Stimulated activated CD4-positive, alpha-beta T cell treated with anti-CD3 and anti-CD28 coated beads, Interleukin-1b, Interleukin-23, amount 100 ng/mL, for 48 hours (primary cell): ENCODE results near the gene WDR91.

ENCODE experiments used
- DNase-seq: peaks from one replicate; pipeline ENCODE4 v3.0.0-alpha.2; 2020

The WDR91 gene

DNA sequence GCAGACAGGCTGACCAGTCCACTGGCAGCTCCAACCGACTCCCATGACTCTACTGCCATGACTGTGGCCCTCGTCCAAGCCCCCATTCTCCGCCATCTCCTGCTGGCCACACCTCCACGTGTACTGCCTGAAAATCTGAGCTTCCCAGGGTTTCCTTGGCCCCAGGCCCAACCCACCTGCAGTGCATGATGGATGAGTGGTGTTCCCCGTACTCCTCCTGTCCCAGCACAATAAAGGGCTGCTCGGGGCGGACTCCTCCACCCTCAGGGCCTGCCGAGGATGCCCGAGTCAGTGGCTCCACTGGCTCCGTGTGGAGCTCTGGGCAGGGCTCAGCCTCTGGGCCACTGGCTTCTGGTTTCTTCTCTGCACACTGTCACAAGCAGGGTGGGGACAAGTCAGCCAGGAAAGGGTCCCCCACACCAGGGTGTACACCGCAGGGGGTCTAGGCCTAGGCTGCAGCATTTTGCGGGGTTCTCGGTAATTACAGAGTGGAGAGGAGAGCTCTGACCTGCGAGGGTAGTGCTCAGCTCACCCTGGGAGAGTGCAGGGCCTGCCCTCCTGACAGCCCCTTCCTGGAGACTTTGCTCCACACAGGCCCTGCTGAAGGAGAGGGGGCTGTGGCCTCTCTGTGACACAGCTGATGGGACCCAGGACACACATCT lies 15.2 kb downstream of the WDR91 start:
- DNase-seq: no peak

DNA sequence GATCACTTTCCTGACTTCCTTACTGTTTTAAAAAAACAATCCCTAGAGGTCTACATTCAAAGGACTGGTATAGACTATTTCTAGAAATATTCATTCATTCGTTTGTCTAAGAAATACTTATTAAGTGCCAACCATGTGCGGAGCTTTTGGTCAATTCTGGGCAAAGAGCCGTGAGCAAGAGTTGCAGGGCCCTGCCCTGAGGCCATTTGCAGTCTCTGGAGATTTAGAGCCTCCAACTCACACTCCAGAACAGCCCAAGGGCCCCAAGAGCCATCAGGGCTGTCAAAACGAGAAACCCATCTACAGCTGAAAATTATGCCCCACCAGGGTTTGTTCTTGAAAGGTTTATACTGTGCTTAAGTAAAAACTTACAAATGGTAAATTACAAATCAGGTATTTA lies 16.2 kb downstream of the WDR91 start:
- no peak for DNase-seq

DNA sequence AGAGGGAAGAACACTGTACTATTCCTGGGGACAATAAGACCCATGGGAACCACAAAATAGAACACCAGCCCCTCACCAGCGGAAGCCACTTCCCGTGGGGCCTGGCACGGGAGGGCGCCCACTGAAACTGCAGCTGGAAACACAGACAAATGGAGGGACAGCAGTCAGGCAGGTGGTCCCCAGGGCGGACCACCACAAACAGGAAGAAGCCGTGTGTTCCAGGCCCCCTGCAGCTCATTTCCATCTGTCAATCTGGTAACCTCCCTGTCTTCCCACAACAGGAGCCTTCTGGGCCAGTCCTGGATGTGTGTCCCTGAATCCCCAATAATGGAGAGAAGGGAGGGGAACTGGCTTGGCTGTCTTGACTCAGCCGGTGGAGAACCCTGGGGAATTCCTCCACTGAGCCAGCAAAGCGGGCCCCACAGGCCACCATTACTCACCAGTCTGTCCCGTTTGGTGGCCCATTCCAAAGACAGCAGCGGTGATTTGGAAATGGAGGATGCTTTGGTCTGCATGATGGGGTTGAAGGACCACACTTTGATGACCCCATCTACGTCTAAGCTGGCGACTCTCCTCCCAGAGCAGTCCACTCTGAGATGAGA lies 16.7 kb downstream of the WDR91 start:
- DNase-seq: no peak

DNA sequence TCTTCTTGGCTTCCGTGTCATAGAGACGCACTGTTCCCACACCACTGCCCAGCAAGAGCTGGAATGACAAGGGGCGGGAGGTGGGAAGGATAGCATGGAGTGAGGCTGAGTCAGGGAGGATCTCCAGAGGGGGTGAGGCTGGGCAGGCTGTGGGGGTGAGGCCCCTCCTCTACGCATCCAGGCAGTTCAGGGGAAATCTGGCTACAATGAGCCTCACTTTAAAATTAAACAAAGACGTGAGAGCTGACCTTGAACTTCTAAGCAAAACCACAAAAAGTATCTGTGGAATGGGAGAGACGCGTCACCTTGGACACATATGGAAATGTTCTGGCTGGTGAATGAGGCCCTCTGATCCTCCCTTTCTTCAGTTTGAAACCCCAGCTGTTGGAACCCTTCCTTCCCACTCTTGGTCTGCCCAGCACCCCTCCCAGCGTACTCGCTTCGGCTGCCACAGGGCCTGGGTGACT lies 17.7 kb downstream of the WDR91 start:
- DNase-seq: no peak

DNA sequence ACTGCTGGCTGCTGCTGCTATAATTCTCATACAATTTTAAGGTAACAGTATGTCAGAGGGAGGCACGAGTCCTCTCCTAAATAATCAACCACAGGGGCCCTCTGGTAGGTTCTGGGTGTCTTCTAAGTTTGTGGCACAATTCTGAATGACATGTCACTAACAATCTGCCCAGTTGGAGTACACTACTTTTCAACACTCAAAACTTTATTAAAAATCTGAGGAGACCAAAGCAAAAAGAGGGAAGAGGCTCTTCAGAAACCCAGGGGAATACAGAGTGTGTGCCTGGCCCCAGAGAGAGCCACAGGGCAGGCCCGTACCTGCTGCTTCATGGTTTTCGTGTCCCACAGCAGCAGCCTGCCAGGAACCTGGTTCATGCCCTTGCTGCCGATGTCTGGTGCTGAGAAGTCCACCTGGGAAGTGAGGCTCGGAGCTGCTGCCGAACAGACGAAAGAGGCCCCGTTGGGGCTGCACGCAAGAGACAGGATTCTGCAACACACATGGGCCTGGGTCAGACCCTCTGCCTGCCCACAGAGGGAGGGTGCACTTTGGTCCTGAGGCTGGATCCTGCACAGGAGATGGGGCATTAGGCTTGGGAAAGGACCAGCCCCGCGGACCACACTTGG lies 18.3 kb downstream of the WDR91 start:
- DNase-seq: no peak

DNA sequence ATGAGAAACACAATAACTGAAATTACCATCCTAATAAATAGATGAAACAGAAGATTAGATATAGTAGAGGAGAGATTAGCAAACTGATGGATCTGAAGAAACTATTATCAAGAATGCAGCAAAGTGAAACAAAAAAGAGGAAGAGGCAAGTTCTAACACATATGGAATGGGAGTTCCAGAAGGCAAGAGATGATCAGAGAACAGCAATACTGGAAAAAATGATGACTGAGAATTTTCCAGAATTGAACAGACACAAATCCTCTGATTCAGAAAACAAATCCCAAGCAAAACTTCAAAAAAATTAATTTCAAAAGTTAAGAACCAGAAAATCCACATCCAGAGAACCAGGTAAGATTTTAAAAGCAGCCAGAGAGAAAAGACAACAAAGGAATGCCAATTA lies 20.6 kb downstream of the WDR91 start:
- DNase-seq: no peak

DNA sequence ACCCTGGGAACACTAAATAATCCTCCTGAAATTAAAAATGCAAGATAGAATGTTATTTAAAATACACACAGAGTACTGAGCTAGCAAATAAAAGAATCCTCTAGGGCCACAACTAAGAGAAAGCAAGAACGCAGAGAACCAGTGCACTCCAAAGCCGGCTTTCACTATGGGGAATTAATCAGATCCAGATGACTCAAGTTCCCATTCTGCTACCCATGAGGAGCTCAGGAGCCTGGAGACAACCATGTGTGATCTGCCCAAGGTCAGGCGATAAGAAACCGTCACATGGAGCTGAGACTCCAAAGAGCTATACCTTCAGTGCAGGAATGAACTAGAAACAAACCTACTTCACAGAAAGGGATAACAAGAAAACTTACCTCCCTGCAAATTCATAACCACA lies 21.4 kb downstream of the WDR91 start:
- DNase-seq: no peak

DNA sequence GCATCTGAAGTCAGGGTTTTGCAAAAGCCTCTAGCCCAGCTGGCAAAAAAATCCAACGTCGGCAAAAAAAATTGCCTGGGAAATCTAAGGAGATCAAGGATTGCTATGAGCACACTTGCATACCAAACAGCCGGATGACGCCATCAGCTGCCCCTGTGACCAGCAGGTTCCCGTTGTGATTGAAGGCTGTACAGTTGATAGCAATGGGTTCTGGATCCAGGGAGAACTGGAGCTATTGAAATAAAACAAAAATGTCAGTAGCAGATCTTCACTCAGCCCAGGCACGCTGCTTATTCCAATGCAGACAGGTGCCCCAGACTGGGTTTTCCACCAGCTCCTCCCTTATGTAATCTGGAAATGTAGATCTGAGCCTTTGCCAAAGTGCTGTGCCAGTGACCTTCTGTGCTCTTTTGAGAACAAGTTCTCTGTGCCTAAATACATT lies 22.1 kb downstream of the WDR91 start:
- no peak for DNase-seq

DNA sequence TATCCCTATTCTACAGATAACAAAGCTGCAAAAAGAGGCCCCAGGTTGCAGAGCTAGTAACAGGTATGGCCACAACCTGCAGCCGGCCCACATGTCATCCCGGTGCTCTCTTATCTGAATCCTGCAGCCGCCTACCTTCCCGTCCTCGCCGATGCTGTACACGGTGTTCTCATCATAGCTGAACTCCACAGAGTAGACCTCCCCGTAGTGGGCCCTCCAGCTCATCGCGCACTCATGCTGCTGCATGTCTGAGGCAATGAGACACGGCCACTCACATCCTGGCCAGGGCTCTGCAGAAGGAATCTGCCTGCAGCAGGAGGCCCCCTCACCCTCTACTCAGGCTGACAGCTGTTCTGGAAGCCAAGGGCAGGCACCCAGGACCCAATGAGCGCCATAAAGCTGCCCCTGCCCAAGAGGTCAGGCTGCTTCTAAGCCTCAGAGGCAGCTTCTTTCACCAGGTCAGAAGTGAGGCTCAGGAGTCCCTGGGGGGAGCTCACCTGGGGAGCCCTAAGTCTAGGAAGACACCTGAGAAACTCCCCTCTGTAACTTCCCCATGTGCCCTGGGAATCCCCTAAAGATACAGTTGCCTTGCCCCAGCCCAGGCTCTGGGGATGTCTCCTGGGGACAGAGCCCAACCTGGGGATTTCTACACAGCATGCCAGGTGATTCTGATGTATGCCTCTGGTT lies 22.9 kb downstream of the WDR91 start:
- no peak for DNase-seq

DNA sequence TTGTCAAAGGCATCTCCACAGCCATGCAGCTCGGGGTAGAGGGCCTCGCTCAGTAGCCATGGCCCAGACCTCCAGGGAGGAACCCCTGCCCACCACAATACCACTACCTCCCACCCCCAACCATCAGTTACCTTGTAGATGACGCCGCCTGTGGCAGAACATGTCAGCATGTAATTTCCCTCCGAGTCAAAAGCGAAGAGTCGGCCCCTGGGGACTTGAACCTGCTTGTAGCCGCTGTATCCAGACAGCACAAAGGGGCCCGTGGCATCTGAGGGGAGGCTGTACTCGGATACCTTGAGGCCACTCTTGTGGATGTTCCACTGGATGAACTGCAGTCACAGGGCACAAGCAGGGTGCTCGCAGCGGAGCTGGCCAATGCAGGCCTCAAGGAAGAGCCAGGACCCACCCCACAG lies 24.5 kb downstream of the WDR91 start:
- DNase-seq: no peak

DNA sequence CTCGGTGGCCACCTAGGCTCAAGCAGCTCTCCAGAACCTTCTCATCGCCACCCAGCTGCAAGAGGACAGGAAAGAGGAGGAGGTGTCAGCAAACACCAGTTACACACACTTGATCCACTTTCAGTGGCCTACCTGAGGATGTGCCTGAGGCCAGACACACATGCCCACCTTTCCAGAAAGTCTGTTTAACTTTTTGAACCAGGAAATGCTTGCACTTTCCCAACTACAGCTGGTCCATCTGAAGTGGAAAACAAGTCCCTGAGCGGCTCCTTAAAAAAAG lies 25.1 kb downstream of the WDR91 start:
- no peak for DNase-seq

DNA sequence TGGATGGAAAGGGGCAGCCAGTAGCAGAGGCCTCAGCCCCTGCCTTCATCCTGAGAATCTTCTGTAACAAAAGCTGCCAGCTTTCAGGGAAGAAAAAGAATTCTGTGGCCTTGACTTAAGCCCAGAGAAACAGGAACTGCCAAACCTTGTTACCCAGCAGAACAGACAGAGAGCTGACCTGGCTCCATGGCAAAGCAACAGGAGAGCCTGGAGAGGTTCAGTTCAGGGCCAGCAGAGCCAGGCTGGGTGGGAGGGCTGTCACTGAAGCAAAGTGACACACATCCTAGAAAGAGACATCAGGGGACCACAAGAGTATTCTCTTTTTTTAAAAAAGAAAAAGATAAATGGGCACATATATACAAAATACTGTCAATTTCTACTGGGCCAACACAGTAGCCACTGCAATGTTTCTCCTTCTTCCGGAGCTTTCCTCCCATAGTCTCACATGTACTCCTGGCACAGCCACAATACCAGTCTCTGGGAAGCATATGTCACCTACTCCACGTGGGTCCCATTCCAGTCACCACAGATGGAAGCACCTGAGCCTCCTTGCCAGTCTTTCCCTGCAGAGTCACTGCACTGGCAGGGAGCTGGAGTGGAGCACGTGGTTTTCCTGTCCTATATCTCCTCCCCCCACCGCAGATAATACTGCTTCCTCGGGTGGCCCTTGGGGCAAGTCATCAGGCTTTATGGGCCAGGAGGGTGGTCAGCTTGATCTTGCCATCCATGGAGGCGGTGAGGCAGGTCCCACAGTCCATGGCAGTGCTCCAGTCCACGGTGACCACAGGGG lies 25.7 kb downstream of the WDR91 start:
- no peak for DNase-seq

DNA sequence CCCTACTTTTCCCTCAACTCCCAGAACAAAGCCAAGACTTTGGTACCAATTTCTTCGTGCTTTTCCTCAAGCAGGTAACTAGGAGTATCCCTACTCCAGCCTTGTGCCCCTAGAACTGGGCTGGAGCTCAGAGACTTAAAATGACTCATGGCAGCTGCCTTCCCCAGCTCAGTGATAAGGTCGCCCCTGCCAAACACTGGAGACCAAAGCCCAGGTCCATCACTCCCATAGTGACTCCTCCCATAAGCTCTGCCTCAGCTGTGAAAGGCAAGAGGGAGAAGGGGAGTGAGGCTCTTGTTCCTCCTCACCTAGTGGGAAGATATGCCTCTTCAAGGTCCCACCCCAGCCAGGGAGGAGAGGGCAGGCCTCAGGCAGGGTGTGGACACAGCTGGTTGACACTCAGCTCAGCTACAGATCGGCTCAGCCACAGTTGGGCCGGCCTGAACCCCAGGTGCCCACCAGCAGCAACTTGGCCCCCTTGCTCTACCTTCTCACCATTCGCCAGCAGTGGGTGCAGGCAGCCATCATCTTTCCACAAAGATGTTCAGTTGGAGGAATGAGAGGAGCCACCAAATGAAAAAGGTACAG lies 27.0 kb downstream of the WDR91 start:
- DNase-seq: no peak

DNA sequence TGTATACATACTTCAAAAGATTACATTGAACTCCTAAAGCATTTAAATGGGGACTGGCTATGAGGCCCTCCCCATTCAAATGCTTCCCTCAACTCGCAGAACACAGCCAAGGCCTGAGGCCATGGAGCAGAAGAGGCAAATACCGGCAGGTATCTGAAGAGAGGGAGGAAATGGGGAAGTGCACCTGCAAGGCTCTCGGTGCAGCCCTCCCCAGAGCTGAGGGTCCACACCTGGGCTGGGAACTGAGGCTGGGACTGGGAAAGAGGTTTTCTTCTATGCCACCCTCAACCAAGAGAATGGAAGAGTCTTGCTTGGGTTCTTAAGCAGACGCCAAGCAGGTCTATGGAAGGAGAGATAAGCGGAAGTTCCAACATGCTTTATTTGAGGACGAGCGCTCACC lies 27.8 kb downstream of the WDR91 start:
- no peak for DNase-seq

DNA sequence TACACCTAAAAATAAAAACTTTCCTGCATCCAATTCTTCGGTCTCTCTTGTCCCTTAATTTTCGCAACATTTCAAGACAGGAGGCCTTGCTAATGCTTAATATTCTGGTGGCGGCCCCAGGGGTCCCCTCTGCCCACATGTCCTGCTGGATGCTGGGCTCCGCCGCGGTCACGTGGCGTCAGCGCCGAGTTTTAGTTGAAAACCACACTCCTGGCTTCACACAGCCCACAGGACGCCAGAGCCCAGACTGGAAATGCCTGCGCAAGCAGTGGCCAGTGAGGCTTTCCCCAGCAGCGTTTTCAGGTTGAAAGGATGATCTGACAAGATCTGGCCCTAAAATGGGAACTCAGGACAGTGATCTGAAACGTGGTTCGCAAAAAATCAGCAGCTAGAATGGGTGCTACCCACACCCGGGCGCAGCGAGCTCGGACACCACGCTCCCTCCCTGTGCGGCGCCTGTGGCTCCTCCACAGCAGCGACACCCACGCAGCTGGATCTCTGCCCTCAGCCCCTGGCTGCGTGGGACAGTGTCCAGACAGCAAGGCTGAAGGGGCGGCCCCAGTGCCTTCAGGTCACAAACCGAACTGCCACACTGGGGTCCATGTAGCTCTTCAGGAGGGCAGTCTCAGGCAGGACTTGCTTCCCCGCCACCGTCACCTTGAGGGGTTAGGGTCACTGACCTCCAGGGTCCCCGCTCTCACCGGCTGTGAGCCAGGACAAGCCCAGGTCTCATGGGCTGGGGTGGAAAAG lies 29.2 kb downstream of the WDR91 start:
- no peak for DNase-seq

DNA sequence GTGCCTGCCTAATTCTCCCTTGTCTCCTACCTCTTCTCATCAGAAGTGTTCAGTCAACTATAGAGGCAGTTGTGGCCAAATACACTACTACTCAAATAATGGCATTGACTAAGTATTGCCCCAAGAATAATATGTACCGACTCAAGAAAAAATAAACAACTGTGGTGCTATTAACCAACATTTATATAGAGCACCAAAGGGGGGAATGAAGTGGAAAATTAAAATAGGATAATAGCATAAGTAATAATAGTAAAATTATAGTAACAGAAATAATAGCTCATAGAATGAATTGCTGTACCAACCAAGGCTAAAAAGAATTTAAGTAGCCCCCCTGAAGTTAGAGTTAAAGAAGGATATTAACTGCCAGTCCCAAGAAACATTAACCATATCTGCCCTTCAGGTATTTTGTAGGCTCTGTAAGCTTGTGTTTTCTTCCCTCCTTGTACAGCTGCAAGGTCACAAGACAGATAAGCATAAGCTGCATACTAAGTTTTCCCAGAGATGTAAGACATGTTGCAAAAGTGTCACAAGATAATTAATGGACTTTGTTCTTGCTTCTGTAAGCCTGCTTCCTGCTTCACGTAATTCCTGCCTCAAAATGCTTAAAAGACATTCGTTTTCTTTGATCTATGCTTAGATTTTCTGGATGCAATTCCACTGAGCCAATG lies 29.9 kb downstream of the WDR91 start:
- DNase-seq: no peak

DNA sequence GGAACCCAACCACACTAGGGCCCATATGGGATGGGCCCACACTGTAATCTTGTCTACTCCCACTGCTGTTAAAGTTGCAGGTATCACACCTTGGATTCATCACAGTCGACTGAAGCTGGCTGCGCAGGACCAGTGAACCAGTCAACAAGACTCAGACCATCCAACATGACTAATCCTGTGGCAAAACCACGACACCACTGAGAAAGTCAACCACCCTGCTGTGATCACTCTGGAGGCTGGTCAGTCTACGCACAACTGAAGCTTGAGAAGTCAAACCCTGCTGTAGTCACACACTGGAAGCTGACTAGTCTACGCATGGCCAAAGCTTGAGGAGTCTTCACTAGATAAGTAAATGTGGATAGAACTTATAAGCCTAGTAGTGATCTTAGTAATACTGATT lies 31.2 kb downstream of the WDR91 start:
- no peak for DNase-seq

DNA sequence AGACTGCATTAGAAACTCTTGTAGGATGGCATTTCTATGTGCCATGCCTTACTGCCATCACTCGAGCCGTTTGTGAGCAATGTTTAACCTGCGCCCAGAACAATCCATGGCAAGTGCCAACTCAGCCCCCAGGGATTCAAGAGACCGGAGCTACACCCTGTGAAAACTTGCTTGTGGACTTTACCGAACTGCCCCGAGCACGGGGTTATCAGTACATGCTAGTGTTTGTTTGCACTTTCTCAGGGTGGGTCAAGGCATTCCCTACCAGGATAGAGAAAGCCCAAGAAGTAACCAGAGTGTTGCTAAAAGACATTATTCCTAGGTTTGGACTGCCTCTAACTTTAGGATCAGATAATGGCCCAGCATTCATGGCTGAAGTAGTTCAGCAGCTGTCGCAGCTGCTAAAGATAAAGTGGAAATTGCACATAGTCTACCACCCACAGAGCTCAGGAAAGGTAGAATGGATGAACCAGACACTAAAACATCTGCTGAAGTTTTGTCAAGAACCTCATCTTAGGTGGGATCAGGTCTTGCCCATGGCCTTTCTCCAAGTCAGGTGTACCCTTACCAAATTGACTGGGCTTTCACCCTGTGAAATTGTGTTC lies 31.9 kb downstream of the WDR91 start:
- no peak for DNase-seq

DNA sequence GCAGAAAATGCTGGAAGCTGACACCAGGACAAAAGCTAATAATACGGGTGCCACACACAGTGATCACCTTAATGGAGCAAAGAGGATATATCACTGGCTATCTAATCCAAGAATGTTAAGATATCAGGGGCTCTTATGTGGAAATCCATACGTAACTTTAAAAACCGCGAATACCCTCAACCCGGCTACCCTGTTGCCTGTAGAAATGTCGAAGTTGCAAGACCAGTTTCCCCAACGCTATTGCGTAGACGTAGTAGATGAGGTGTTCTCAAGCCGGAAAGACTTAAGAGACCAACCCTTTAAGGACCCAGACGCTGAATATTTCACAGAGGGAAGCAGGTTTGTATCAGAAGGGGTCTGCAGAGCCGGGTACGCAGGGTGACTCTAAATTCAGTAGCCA lies 33.0 kb downstream of the WDR91 start:
- no peak for DNase-seq

DNA sequence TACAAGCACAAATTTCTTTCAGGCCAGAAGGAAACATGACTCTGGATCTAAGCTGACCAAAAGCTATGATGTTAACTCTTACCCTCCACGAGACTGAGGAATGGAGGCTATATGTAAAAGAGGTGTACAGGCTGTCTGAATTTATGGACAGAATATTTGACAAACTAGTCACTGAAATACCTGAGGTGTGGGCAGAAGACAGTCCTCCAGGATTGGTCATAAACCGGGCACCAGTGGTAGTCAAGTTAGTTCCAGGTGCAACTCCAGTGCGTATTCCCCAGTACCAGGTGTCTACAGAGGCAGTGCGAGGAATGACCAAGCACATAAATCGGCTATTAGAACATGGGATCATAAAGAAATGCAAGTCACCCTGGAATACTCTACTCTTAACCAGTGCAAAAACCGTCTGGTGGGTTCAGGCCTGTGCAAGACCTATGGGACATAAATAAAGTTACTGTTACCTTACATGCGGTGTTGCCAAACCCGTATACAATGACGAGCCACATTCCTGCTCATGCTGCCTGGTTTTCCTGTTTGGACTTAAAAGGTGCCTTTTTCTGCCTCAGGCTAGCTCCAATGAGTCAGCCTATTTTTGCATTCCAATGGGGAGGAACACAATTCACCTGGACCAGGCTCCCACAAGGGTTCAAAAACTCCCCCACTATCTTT lies 34.2 kb downstream of the WDR91 start:
- DNase-seq: no peak

DNA sequence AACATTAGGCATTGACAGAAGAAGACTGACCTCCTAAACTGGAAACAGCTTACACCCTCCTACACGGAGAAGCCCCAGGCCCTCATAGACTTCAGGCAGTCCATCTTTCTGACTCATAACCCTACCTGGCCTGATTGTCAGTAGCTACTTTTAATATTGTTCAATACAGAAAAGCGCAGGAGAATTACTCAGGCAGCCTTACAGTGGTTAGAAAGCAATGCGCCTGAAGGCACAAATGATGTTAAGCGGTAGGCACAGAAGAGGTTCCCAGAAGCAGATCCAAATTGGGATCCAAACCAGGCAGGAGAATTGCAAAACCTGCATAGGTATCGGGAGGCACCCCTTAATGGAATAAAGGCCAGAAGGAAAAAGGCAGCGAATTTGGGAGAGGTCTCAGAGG lies 35.4 kb downstream of the WDR91 start:
- DNase-seq: no peak
